ENCODE results near the gene NDUFA6. TPM values are rescaled to one million over a fixed set of nuclear protein-coding genes. Genes with fewer than 3 reads are reported as not detected.
A peak's percentile ranks its signal among the peaks of the same experiment; 100 is the strongest.

The NDUFA6 gene
- total RNA-seq, 1 experiment from 2014 or later = 80.5 TPM

DNA sequence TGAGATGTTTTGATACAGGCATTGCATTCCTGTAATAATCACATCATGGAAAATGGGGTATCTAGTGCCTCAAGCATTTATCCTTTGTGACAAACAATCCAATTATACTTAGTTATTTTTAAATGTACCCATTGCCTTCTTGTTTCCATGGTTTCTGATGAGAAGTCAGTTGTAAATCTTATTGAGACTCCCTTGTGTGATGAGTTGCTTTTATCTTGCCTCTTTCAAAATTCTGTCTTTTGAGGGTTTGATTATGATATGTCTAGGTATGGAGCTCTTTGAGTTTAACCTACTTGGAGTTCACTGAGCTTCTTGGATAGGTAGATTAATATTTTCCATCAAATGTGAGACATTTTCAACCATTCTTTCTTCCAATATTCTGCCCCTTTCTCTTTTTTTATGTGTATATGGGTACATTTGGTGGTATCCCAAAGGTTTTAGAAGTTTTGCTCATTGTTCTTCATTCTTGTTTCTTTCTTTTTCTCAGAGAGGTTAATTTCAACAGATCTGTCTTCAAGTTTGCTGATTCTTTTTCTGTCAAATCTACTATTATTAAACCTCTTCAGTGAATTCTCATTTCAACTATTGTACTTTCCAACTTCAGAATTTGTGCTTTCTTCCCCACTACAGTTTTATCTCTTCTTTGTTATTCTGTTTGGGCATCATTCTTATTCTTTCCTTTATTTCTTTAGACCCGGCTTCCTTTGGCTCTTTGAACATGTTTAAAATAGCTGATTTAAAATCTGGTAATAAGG, 33.6 kb downstream of the NDUFA6 start:
- Histone ChIP-seq H3K9me2 (ENCODE audit: insufficient read depth) (no peaks in the 10 kb centered on the region), H3K27ac (ENCODE audit: low read depth, low read length) (no peak overlapping the region), H4K20me1 (ENCODE audit: insufficient read depth) (no peaks in the 10 kb centered on the region), H3K4me1 (ENCODE audit: control insufficient read depth in 1 of 2, insufficient read depth in 2 of 2, low read length in 2 of 2) (no peaks in the 10 kb centered on the region), H3K4me3 (replicated peaks in 1 of 2; ENCODE audit: low read depth in 1 of 2, low read length in 2 of 2) (no peak overlapping the region), H2AFZ (ENCODE audit: low read depth, low read length, poor library complexity, severe bottlenecking) (no peak overlapping the region), H3K9ac (ENCODE audit: low read length) (no peak overlapping the region), H3K79me2 (ENCODE audit: insufficient read depth, low read length) (no peaks in the 10 kb centered on the region), H3K27me3 (ENCODE audit: insufficient read depth, low read length) (no peaks in the 10 kb centered on the region), H3K9me3 (ENCODE audit: control insufficient read depth in 1 of 2, insufficient read depth in 1 of 2, low read depth in 1 of 2, low read length in 2 of 2) (peaks cover 7 to 24% of the 10 kb centered on the region in 2 experiments; a peak in 2 of 4 replicates), H3K4me2 (ENCODE audit: low read length) (no peak overlapping the region), H3K36me3 (ENCODE audit: control insufficient read depth in 1 of 2, insufficient read depth in 2 of 2, low read length in 2 of 2) (peaks cover 0 to 20% of the 10 kb centered on the region in 2 experiments; a peak in 3 of 4 replicates)
- no peak for TF ChIP-seq POLR2AphosphoS5 (IDR thresholded peaks at IDR 0.05; ENCODE audit: low read depth, low read length)
- TF ChIP-seq ZFX (IDR thresholded peaks at IDR 0.05) = no peak
- 0 out of 2 replicates have a peak, but pooled peaks have one; percentile 44 for TF ChIP-seq CBX3 (IDR thresholded peaks at IDR 0.05; ENCODE audit: low read depth)
- BruUV-seq (replicated peaks) = no TSS peak
- ChIA-PET RAD21 (ENCODE audit: low non-redundant PET in 1 of 2, low total read pairs in 2 of 2, uncharacterized antibody in 2 of 2, unreplicated experiment in 2 of 2) (no interaction called here), POLR2A (no interaction called here), CTCF (no interaction called here)
- DNase-seq (ENCODE audit: low read depth, low spot score) (no peak), ATAC-seq (no peak)
- intact Hi-C loops (cut with micrococcal nuclease) = no loop called here

DNA sequence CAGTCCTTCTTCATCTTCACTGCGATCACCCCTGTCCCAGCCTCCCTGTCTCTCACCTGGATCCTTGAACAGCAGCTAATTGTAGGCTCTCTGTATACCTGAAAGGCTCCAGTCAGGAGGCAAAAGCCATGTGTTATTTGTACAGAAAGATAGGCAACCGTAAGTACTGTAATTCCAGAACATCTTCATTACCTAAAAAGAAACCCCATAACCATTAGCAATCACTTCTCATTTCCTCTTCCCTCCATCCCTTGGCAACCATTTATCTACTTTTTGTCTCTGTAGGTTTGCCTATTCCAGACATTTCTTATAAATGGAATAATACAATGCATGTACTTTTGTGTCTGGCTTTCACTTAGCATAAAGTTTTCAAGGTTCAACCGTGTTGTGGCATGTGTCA, 37.8 kb downstream of the NDUFA6 start:
- no peak for TF ChIP-seq RAD21 (IDR thresholded peaks at IDR 0.05; ENCODE audit: low read depth)
- TF ChIP-seq, protein P1, sequence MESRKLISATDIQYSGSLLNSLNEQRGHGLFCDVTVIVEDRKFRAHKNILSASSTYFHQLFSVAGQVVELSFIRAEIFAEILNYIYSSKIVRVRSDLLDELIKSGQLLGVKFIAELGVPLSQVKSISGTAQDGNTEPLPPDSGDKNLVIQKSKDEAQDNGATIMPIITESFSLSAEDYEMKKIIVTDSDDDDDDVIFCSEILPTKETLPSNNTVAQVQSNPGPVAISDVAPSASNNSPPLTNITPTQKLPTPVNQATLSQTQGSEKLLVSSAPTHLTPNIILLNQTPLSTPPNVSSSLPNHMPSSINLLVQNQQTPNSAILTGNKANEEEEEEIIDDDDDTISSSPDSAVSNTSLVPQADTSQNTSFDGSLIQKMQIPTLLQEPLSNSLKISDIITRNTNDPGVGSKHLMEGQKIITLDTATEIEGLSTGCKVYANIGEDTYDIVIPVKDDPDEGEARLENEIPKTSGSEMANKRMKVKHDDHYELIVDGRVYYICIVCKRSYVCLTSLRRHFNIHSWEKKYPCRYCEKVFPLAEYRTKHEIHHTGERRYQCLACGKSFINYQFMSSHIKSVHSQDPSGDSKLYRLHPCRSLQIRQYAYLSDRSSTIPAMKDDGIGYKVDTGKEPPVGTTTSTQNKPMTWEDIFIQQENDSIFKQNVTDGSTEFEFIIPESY (IDR thresholded peaks at IDR 0.05; ENCODE audit: extremely low read depth, insufficient replicate concordance, low read length) = no peak
- no peak for TF ChIP-seq TCF7L2 (IDR thresholded peaks at IDR 0.05; ENCODE audit: borderline replicate concordance, extremely low read depth, insufficient read depth, insufficient read length)
- no peak for TF ChIP-seq YY1 (IDR thresholded peaks at IDR 0.05; ENCODE audit: extremely low read depth, insufficient replicate concordance, low read depth, low read length)
- no peak for TF ChIP-seq CBX3 (IDR thresholded peaks at IDR 0.05; ENCODE audit: low read depth)
- TF ChIP-seq EZH2phosphoT487 (IDR thresholded peaks at IDR 0.05; ENCODE audit: borderline replicate concordance) = no peak
- TF ChIP-seq POLR2AphosphoS5 (IDR thresholded peaks at IDR 0.05; ENCODE audit: low read depth, low read length) = no peak
- no peak for TF ChIP-seq SRF (IDR thresholded peaks at IDR 0.05; ENCODE audit: low read depth)
- no peak for TF ChIP-seq CEBPB (IDR thresholded peaks at IDR 0.05; ENCODE audit: low read depth)
- TF ChIP-seq ZNF274 (IDR thresholded peaks at IDR 0.05; ENCODE audit: low read depth, low read length) = no peak
- TF ChIP-seq, protein P2, sequence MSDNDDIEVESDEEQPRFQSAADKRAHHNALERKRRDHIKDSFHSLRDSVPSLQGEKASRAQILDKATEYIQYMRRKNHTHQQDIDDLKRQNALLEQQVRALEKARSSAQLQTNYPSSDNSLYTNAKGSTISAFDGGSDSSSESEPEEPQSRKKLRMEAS (IDR thresholded peaks at IDR 0.05) = no peak
- TF ChIP-seq SP1 (IDR thresholded peaks at IDR 0.05; ENCODE audit: low read depth) = no peak
- POLR2A ChIA-PET = no interaction called here
- Histone ChIP-seq H3K4me1 (ENCODE audit: control insufficient read depth in 1 of 2, insufficient read depth in 2 of 2, low read length in 2 of 2) (no peaks in the 10 kb centered on the region), H3K27ac (ENCODE audit: low read depth, low read length) (no peak overlapping the region), H3K79me2 (ENCODE audit: insufficient read depth, low read length) (no peaks in the 10 kb centered on the region), H3K9me3 (ENCODE audit: control insufficient read depth in 1 of 2, insufficient read depth in 1 of 2, low read depth in 1 of 2, low read length in 2 of 2) (peaks cover 7 to 13% of the 10 kb centered on the region in 2 experiments; a peak in 2 of 4 replicates), H3K4me2 (ENCODE audit: low read length) (no peak overlapping the region), H3K4me3 (replicated peaks in 1 of 2; ENCODE audit: low read depth in 1 of 2, low read length in 2 of 2) (no peak overlapping the region), H3K9ac (ENCODE audit: low read length) (no peak overlapping the region), H3K36me3 (ENCODE audit: control insufficient read depth in 1 of 2, insufficient read depth in 2 of 2, low read length in 2 of 2) (no peaks in the 10 kb centered on the region), H3K9me2 (ENCODE audit: insufficient read depth) (no peaks in the 10 kb centered on the region), H2AFZ (ENCODE audit: low read depth, low read length, poor library complexity, severe bottlenecking) (no peak overlapping the region), H4K20me1 (ENCODE audit: insufficient read depth) (no peaks in the 10 kb centered on the region), H3K27me3 (ENCODE audit: insufficient read depth, low read length) (no peaks in the 10 kb centered on the region)
- no peak for ATAC-seq
- DNase-seq (ENCODE audit: low read depth, low spot score) = no peak
- BruUV-seq (replicated peaks) = no TSS peak
- CTCF ChIA-PET = no interaction called here
- intact Hi-C loops (cut with micrococcal nuclease) = no loop called here
- RAD21 ChIA-PET (ENCODE audit: low non-redundant PET in 1 of 2, low total read pairs in 2 of 2, uncharacterized antibody in 2 of 2, unreplicated experiment in 2 of 2) = no interaction called here
